Activated CD8-positive, alpha-beta memory T cell treated with anti-CD3 and anti-CD28 coated beads for 36 hours (primary cell): Measurements from ENCODE around the gene PPIL4. TPM values are rescaled to one million over a fixed set of nuclear protein-coding genes. Genes with fewer than 3 reads are reported as not detected.

Experiments used
- CTCF ChIA-PET: fragments of 350-600 bp; sonication (Branson Sonifier 250); formaldehyde crosslinking; loops from one replicate; lab custom pipeline; 2021; ENCODE audit warnings: antibody characterized with exemption; lab: Charles Lee
- POLR2A ChIA-PET: fragments of 350-600 bp; sonication (Branson Sonifier 250); formaldehyde crosslinking; loops from one replicate; lab custom pipeline; 2021; ENCODE audit warnings: antibody characterized with exemption; lab: Charles Lee
- total RNA-seq, 2 experiments: library from RNA; stranded (reverse); gene quantifications; one replicate each; pipeline ENCODE4 v1.2.3, GENCODE V29; 2021

Gene PPIL4, protein sequence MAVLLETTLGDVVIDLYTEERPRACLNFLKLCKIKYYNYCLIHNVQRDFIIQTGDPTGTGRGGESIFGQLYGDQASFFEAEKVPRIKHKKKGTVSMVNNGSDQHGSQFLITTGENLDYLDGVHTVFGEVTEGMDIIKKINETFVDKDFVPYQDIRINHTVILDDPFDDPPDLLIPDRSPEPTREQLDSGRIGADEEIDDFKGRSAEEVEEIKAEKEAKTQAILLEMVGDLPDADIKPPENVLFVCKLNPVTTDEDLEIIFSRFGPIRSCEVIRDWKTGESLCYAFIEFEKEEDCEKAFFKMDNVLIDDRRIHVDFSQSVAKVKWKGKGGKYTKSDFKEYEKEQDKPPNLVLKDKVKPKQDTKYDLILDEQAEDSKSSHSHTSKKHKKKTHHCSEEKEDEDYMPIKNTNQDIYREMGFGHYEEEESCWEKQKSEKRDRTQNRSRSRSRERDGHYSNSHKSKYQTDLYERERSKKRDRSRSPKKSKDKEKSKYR
- total RNA-seq = 10 to 100 TPM; 30.6 to 30.8 TPM

DNA sequence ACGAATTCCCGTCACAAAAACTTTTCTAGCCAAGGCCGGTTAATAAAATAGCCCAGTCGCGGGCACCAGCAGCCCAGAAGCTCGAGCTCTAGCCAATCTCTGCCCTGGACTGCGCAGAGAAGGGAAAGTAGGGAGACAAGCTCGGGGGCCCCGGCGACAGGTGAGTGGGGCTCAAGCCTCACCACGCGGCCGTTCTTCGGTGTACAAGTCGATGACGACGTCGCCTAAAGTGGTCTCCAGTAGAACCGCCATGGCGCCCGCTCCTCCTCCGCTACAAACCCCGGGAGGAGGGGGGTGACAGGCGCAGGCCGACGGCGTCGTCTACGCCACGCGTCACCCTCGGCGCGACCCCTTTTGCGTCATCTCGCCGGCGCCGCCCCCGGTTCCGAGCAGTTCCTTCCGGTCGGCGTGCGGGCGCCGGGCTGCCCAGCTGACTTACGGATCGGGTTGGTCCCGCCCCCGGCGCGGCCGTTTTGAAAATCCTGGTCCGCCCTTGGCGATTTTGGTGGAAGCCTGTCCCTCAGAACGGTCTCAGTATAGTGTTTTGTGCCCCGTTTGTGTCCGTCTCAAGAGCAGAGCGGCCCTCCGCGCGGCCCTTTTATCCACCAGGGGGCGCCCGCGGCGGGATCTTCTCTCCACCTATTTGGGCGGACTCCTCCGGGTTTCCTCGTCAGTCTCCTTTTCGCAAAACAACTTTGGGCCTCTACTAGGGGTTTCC lies at the start of gene PPIL4:
Gene PPIL4 (minus strand): TSS at position 290 of the 718 bp plus-strand sequence. CDS start 38 bp downstream, at position 252.
- ChIA-PET CTCF (interaction anchor here (1.3 to 2.0 kb wide), 7 partner anchors 13 to 172 kb away, joined by 3 to 9 read pairs (median 4); partner anchors contain the start of genes GINM1 and LATS1), POLR2A (interaction anchor here (0.5 to 1.4 kb wide), 4 partner anchors 10 to 913 kb away, joined by 3 to 5 read pairs (median 4); partner anchors contain the start of genes GINM1 and LATS1)

DNA sequence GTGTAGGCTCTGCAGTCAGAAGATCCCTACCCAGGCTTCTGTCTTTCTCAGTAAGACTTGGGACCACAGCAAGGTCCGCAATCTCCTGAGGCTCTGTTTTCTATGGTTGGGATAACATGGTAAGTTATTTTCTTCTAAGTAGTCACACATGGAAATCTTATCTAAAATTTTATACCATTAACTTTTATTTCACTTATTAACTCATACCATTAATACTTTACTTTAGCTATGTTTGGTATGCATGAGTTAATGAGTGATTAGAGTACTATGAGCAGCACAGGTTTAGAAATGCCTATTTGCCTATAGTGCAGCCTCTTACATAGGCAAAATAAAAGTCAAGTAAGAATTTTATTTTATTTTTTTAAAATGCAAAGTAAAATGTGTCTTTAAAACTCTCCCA lies 47.6 kb upstream of the PPIL4 start:
- POLR2A ChIA-PET = no interaction called here
- CTCF ChIA-PET = no interaction called here

DNA sequence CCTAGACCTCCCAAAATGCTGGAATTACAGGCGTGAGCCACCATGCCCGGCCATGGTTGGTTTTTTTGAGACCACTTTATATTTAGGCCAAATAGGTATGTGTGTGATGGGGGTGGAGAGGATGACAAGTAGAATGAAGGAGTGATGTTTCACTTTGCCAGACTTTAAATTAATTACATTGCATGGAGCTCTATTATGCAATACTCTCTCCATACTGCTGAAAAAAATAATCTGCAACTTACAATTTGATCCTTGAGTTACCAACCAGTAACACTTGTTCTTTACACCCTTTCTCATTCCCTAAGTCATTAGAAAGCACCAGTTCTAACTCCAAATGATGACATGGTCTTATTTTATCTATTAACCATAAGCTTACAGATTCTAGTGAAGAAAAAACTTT lies 47.1 kb upstream of the PPIL4 start:
- ChIA-PET POLR2A (no interaction called here), CTCF (interaction anchor here (0.6 kb wide), 1 partner anchor 33 kb away, joined by 3 read pairs; no protein-coding TSS in a partner anchor)

DNA sequence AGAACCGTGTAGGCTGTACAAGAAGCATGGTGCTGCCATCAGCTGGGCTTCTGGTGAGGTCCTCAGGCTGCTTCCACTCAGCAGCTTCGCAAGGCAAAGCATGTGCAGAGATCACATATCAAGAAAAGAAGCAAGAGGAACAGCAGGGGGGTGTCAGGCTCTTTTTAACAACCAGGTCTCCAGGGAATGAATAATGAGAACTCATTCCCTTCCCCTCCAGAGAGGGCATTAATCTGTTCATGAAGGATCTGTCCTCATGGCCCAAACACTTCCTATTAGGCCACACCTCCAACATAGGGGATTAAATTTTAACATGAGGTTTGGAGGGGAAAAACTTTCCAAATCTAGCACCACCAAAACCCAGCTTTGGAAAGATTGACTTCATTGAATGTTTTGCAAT lies 40.3 kb upstream of the PPIL4 start:
- POLR2A ChIA-PET = no interaction called here
- CTCF ChIA-PET = no interaction called here

DNA sequence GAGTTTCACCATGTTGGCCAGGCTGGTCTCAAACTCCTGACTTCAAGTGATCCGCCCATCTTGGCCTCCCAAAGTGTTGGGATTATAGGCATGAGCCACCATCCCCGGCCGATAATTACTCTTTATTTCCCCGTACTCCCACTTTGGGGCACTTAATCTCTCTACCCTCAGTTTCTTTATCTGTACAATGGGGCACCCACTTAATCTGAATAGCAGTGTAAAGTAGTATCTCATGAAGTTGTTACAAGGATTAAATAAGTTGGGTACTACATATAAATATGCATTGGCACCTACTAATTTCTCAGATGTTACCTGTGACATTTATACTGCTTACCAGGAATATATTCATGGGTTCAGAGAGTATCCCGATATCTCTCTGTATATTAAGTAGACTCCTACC lies 35.5 kb upstream of the PPIL4 start:
- CTCF ChIA-PET = no interaction called here

DNA sequence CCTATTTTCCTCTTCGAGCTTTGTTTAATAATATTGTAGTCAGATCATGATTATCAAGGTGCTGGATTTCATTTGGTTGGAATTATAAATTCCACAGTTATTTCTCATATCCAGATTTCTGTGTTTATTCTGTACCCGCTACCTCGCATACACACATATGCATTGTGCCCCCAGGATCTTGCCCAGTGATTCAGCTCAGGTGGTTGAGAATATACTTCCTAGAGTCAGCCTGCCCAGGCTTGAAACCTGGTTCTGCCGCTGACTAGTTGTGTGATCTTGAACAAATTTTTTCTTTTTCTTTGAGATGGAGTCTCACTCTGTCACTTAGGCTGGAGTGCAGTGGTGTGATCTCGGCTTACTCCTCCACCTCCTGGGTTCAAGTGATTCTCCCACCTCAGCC lies 35.0 kb upstream of the PPIL4 start:
- CTCF ChIA-PET = no interaction called here
- POLR2A ChIA-PET = no interaction called here

More for the DNA sequence above, 35.5 kb upstream of the PPIL4 start:
- POLR2A ChIA-PET = no interaction called here

DNA sequence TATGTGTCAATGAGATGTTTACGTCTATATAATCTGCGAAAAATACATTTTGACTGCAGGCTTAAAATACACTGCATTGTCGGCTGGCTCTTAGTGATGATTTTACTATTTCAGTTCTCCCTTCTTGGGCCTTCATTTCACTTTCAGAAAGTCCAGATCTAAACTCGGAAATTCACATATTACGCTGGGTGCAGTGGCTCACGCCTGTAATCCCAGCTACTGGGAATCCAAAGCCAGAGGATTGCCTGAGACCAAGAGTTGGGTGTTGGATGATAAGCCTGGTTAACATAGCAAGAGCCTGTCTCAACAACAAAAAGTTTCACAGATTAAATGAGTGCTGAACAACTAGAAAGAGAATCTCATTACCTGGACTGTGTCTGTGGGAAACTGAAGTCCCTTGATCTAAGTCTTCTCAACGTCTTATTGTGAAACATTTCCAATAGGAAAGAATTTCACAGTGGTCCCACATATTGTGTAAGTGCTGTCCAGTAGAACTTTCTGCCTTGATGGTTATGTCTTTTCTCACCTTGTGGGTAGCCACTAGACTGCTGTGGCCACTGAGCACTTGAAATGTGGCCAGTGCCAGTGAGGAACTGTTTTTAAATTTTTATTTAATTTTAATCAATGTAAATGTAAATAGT lies 22.2 kb upstream of the PPIL4 start:
- POLR2A ChIA-PET = no interaction called here
- CTCF ChIA-PET = interaction anchor here (1.0 kb wide), 1 partner anchor 22 kb away, joined by 3 read pairs; the partner anchor contains the start of gene PPIL4

DNA sequence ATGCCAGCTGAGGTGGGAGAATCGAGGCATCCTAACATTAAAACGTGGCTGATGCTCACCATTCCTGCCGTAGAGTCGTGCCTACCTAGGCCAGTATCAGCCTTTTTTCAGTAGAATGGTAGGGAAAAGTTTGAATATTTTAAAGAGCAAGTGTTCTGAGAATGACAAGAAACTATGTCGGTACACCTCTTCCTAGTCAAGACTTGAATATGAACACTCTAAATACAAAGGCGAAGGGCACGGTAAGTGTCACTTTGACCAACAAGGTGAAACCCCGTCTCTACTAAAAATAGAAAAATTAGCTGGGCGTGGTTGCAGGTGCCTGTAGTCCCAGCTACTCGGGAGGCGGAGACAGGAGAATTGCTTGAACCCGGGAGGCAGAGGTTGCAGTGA lies 21.3 kb upstream of the PPIL4 start:
- POLR2A ChIA-PET = no interaction called here

DNA sequence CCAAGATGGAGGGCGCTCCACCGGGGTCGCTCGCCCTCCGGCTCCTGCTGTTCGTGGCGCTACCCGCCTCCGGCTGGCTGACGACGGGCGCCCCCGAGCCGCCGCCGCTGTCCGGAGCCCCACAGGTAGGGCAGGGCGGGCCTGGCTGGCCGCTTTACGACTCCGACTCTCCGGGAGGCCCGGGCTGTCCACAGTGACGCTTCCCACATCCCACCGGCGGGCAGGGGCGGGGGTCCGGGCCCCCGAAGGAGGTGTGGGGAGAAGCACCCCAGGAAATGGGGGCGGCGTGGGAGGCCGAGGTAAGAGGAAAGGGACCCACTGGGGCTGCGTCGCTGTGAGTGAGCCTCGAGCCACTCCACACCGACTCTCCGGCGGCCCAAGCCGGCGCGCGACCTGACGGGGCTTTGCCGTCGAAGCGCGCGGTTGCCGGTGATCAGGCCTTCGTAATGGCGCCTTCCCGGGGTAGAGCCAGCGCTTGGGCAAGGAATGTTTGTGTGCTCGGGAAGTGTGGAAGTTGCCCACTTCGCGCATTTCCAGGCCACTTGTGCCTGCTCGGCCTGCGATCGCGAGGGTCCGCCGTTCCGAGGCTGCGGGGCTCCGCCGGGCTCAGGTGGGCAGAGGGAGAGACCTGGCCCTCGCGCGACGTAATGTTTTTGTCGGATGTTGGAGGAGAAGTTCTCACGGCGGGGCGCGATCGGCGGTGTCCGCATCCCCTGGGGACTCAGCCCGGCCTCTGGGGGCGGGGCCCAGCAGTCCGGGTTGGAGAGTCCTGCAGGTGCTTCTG lies 20.8 kb upstream of the PPIL4 start:
- POLR2A ChIA-PET = interaction anchor here (0.7 to 0.8 kb wide), 3 partner anchors 21 to 184 kb away, joined by 3 to 5 read pairs (median 3); partner anchors contain the start of gene PPIL4
- CTCF ChIA-PET = interaction anchor here (0.8 to 1.1 kb wide), 3 partner anchors 19 to 21 kb away, joined by 3 to 6 read pairs (median 3); partner anchors contain the start of gene PPIL4

More for the DNA sequence above, 21.3 kb upstream of the PPIL4 start:
- CTCF ChIA-PET = interaction anchor here (1.0 kb wide), 1 partner anchor 22 kb away, joined by 3 read pairs; the partner anchor contains the start of gene PPIL4

DNA sequence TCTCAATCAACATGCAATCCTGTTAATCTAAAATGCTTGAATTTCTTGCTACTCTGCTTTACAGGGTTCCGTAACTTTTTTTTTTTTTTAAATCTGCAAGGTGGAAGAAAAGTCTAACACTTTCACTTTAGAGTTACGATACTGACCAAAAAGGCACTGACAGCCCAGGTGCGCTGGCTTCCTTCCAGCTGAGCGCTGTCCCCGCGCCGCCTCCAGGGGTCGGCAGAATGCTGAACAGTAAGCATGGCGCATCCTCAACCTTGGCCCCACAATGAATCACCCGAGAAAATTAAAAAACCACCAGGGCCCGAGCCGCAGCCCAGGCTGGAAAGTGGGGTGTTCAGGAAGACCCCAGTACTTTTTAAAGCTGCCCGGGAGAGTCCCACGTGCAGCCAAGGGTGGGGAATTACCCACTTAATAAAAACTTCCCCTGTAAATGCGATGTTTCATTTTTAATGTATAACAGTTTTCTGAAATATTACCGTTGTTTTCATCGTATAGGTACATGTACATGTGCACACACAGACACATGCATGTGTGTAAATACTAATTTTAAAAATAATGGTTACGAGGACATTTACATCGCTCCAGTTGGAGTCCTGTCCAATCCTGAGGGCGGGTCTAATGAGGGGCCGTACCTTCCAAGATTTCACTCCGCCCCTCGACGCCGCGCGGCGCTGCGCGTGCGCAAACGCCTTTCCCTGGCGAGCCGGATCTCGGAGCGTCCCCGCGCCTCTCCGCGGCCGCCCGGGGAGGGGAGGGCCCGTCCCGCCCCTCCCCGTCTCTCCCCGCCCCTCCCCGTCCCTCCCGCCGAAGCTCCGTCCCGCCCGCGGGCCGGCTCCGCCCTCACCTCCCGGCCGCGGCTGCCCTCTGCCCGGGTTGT lies 19.9 kb upstream of the PPIL4 start, which contains the start of gene GINM1:
Gene GINM1 (plus strand): TSS at position 849 of the 883 bp plus-strand sequence. CDS start 40 bp downstream, outside the sequence.
- ChIA-PET CTCF (interaction anchor here (0.7 to 1.2 kb wide), 5 partner anchors 9 to 537 kb away, joined by 3 to 6 read pairs (median 3); partner anchors contain the start of gene PPIL4), POLR2A (interaction anchor here (0.7 to 0.8 kb wide), 3 partner anchors 20 to 184 kb away, joined by 3 to 5 read pairs (median 3); partner anchors contain the start of gene PPIL4)

DNA sequence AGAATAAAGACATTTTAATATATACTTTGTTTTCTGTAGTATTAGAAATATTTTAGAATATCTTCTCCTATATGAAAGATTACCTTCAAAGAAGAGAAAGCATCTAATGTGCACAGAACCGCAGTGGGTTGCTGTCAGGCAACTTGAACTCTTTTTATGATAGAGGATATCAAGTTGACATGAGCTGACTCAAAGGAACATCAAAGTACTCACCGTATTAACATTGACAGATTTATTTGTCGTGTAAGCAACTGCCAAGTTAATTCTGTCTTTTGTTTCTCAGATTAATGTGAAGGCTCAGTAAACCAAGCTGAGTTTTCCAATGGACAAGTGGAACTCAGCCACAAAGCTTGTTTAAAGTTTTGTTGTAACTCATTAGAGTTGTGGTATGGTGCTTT lies 18.1 kb upstream of the PPIL4 start:
- POLR2A ChIA-PET = no interaction called here
- CTCF ChIA-PET = no interaction called here

DNA sequence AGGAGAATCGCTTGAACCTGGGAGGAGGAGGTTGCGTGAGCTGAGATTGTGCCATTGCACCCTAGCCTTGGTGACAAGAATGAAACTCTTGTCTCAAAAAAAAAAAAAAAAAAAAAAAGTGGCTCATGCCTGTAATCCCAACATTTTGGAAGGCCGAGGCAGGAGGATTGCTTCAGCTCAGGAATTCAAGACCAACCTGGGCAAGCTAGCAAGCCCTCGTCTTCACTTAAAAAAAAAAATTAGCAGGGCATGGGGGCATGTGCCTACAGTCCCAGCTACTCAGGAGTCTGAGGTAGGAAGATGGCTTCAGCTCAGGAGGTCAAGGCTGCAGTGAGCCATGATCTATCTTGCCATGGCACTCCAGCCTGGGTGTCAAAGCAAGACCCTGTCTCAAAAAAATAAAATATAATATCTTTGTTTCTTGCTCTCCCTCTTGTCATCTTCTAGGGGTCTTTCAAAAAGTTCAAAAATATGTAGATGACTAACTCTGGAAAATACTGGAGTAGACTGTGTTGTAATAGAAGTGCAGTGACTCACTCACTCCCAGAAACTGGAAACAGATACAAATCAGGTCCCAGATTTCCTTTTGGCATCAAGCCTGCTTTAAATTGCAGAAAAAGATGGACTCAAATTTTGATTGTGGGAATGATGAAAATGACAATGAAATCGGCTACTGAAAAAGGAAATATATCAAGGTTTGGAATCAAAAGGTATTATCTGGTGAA lies 17.5 kb upstream of the PPIL4 start:
- ChIA-PET POLR2A (no interaction called here), CTCF (interaction anchor here (0.7 kb wide), 1 partner anchor 483 kb away, joined by 5 read pairs; no protein-coding TSS in a partner anchor)

DNA sequence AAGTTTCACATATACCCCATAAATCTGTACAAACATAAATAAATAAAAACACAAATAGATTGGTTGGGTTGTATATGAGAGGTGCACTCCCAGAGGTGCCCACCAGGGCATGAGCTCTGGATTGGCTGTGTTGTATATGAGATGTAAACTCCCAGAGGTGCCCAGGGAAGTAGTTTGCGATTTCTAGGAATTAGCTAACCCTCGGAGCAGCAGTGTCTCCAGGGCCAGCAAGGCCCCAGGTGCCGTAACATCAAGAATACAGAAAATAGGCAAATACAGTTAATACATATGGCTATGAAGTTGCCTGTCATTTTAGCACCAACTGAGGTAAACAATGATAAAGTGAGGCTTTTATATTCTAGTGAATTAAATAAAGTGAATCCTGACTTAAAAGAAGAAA lies 14.9 kb upstream of the PPIL4 start:
- ChIA-PET CTCF (interaction anchor here (0.9 to 1.4 kb wide), 2 partner anchors 9 to 15 kb away, joined by 3 to 9 read pairs; partner anchors contain the start of gene PPIL4), POLR2A (no interaction called here)

DNA sequence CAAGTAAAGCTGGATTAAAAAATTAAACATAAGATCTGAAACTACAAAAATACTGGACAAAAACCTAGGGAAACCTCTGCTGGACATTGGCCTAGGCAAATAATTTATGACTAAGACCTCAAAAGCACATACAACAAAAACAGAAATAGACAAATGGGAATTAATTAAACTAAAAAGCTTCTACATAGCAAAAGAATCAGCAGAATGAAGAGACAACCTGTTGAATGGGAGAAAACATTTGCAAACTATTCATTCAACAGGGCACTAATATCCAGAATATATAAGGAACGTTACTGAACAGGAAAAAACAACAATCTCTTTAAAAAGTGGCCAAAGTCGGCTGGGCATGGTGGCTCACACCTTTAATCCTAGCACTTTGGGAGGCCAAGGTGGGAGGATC lies 13.5 kb upstream of the PPIL4 start:
- ChIA-PET CTCF (interaction anchor here (0.9 kb wide), 1 partner anchor 13 kb away, joined by 3 read pairs; the partner anchor contains the start of gene PPIL4), POLR2A (no interaction called here)

DNA sequence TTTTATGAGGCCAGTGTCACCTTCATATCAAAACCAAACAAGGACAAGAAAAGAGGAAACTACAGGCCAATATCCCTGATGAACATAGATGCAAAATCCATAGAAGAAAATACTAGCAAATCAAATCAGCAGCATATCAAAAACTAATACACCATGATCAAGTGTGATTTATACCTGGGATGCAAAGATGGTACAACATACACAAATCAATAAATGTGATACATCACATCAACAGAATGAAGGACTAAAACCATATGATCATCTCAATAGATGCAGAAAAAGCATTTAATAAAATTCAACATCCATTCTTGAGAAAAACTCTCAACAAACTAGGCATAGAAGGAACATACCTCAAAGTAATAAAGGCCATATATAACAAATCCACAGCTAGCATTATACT lies 12.2 kb upstream of the PPIL4 start:
- ChIA-PET POLR2A (interaction anchor here (0.6 kb wide), 1 partner anchor 44 kb away, joined by 11 read pairs; no protein-coding TSS in a partner anchor), CTCF (no interaction called here)

DNA sequence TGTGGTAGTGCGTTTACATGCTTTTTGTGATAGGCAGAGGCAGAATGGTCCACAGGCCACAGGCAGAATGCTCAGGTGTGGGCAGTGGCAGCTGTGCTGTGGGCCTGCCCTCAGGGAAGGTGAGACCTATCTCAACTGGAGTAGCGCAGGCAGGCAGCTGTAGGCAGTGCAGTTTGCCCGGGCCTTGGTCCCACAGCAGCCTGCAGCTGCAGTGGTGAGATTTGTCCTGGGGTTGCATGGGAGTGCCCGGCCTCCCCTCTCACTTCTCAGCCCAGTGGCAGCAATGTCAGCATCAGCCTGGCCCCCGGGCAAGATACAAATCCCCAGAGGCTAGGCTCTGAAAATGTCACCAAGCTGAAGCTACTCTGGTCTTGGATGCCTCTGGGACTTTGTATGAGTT lies 6.1 kb upstream of the PPIL4 start:
- CTCF ChIA-PET = interaction anchor here (0.9 kb wide), 1 partner anchor 9 kb away, joined by 3 read pairs; no protein-coding TSS in a partner anchor
- POLR2A ChIA-PET = no interaction called here
